GM12874 (cell line): ENCODE measurements around the gene HELB.

Experiments
- CTCF ChIP-seq: IDR thresholded peaks from 2 replicates; pipeline ENCODE4 v1.5.1; 2011; ENCODE audit warnings: low read depth, mild to moderate bottlenecking, control low read depth, low read length, moderate library complexity; ENCODE audit not compliant: insufficient read depth

The HELB gene

GRCh38 chr12:66301944-66302826, at the start of gene HELB:
Gene HELB (plus strand): TSS chr12:66302493. CDS start chr12:66302604, 111 bp downstream.
- no peak for TF ChIP-seq CTCF

GRCh38 chr12:66252771-66253170, 49.5 kb upstream of the HELB start:
- no peak for TF ChIP-seq CTCF

GRCh38 chr12:66255737-66256136, 46.6 kb upstream of the HELB start:
- no peak for TF ChIP-seq CTCF

- TF ChIP-seq CTCF = no peak
These were observed 44.3 kb upstream of the HELB start for GRCh38 chr12:66258011-66258410.

- no peak for TF ChIP-seq CTCF
These were observed 39.6 kb upstream of the HELB start for GRCh38 chr12:66262737-66263136.

- no peak for TF ChIP-seq CTCF
These were observed 33.7 kb upstream of the HELB start for GRCh38 chr12:66268562-66268961.

GRCh38 chr12:66269142-66269541, 33.2 kb upstream of the HELB start:
- no peak for TF ChIP-seq CTCF
